HG03460 (cell line): Measurements from ENCODE around the gene ITGA3.

Experiments
- ATAC-seq: cut with Tn5 transposase; IDR thresholded peaks from one replicate; pipeline ENCODE4 v1.9.1; 2021; ENCODE audit not compliant: unreplicated experiment

Gene ITGA3

GRCh38 chr17:50123649-50124349, 67.9 kb downstream of the ITGA3 start:
- no peak for ATAC-seq

DNA sequence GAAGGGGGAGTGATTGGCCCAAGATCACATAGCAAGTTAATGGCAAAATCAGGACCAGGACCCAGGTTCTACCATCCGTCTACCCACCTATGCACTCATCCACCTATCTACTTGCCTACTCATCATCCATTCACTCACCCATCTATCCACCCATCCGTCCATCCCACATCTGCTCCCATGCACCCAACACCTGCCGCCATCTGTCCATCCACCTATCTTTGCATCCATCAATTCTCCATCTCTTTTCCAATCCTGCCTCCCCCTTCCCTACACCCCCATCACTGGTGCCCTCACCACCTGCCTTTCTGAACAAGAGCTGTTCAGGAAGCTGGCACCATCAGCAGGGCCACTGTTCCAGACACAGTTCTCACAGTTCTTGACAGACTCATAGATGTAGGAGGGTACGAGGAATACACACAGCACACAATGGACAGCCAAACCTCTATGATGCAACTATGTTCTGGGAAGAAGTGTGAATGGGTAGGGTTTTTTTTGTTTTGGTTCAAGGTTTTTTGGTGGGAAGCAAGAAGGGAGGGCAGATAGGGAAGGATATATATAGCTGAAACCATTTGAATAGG, 69.6 kb downstream of the ITGA3 start:
- ATAC-seq = no peak

DNA sequence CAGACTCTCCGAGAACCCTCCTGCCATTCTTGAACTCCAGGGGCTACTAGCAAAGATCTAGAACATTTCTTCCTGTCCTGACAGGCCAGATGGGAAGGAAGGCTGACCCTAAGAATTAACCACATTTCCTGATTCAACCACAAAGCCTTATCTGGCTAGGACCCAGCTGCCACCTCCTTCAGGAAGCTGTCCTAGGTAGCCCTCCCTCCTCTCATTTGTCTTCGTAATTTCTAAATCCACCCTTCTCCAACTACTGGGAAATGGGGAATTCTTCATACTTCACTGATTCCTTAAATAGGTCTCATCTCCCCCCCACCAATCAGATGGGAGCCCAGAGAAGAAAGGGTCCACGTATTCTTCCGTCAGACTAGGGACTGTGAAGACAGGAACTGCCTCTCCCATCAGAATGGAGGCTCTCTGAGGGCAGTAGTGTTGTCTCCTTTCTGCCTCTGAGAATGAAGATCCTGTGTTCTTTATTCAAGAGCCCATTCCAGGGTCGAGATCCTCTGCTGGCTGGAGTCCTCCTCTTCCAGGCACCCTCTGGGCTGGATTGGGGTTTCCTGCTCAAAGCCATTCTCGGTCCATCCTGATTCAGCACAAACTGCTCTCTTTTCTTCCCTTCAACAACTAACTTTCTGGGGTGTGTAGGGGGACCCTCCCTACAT, 71.9 kb downstream of the ITGA3 start:
- no peak for ATAC-seq

DNA sequence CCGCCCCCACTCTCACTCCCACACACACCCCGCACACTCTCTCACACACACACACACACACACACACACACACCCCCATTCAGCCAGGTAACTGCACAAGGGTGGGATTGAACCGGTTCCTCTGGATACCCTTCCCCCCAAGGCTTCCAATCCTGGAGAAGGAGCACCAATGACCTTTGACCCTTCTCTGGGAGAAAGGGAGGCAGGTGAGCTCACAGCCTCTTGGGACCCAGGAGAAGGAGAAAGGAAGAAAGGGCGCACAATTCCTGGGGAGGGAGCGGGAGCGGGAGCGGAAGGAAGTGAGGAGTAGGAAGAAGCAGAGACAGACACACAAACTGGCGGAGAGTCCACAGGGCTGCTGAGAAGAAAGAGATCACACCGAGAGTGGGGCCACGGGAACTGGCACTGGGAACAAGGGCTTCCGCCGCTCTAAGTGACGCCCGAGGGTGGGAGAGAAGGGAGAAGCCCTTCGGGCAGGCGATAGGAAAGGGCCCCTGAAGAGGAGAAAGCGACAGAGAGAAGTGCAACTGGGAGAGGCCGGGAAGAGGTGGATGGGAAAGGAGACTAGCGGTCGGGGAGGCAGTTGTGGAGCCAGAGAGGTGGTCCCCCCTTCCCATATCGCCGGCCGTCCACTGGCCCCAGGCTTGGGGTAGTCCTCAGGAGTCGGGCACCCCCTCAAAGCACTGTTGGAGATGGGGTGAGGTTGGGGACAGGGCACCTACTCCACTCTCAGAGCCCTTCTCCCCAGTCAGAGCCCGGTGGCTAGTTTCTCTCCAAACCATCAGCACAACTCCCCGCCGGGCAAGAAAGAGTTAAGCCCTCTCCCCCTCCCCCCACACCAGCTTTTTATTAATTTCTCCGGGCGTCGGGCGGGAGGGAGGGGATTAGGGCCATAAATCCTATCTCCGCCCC, 72.8 kb downstream of the ITGA3 start:
- no peak for ATAC-seq

DNA sequence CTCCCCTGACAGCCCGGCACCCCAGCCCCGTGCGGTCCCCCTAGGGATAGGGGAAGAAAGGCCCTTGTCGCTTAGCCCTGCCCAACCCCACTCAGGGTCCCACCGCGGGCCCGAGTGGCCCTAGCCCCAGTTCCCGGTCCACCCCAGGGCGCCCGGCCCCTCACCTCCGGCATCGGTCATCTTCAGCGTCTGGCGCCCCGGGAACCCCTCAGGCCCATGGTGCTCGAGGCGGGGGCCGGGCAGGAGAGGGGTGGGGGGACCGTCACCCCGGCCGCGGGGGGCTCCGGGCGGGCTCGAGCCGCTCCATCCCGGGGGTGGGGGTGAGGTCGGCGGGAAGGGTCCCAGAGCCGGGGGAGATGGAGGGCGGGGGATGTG, 73.4 kb downstream of the ITGA3 start:
- ATAC-seq = no peak

- no peak for ATAC-seq
Observed at GRCh38 chr17:50129728-50130558, 74.0 kb downstream of the ITGA3 start, which contains the start of gene SAMD14. Gene SAMD14 (minus strand): TSS chr17:50130160. CDS start chr17:50124959, 5,201 bp downstream.

- no peak for ATAC-seq
Observed at GRCh38 chr17:50130559-50131305, 74.8 kb downstream of the ITGA3 start.

DNA sequence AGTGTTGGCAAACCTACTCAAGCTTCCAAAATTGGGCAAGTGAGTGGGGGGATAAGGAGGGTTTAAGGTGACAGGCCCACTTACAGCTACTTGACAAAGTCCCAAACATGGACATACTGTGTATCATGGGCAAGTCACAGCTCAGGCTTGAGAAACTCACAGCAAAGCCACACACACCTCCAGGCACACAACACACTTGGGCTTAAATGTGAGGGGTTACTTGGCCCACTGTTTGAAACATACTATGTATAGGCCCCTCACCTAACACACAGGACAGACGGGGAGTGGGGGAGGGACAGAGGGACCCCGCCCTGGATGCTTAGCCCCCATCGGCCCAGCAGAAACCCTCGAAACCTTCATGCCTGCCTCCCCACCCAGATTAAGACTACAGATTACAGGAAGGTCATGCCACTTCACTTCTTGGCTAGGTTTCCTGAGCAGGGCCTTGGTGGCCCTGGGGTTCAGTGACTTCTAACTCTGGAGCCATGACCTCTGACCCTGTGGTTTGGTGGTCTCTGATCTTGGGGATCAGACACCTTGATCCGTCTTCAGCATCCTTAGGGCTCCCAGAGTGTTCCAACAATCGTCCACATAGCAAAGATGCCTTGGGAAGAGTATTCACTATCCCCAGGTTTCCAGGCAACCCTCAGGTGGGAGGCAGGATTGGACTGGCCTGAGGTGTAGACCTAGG, 76.3 kb downstream of the ITGA3 start:
- no peak for ATAC-seq

GRCh38 chr17:50133028-50133768, 77.3 kb downstream of the ITGA3 start:
- ATAC-seq = no peak

GRCh38 chr17:50133769-50134099, 77.8 kb downstream of the ITGA3 start:
- ATAC-seq = no peak

- ATAC-seq = no peak
Observed at GRCh38 chr17:50134206-50135110, 78.5 kb downstream of the ITGA3 start.

- no peak for ATAC-seq
Observed at GRCh38 chr17:50135316-50136095, 79.6 kb downstream of the ITGA3 start.

DNA sequence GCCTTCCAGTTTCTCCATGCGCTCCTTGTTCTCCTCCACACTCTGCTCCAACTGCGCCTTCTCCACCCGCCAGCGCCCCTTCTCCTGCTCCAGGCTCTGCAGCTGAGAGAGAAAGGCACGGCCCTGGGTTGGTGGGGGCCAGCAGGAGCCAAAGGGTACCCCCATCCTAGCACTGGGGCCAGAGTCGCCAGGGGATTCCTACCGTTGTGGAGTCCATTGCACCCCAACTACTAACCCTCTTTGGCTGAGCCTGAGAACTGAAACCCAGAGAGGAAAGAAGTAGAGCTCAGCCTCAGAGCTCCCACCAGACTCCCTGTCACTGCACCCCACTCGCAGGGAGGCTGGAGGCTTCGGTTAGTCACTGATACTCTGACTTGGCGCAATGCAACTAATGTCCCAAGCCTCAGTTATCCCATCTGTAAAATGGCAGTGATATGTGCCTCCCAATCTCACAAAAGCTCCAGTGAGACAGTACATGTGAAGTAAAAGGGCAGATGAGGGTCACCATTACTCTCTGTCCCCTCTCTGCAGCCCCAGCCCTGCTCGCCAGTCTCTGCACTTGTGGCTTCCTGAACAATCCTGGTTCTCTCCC, 80.3 kb downstream of the ITGA3 start:
- ATAC-seq = no peak

DNA sequence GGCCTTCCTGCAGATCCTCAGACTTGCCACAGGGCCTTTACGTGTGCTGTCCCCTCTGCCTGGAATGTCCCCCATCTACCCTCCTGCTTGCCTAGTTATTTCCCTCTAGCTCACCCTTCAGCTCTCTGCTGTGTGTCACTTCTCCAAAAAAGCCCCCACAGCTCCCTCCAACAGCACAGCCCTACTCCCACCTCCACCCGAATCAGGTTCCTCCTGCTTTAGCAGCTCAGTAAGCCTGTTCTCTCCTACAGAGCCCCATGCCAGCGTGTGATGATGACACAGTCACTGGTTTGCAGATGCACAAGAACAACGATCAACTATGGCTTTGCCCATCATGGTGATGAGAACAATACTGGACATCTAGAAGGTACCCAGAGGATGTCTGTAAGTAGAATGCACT, 81.1 kb downstream of the ITGA3 start:
- no peak for ATAC-seq

DNA sequence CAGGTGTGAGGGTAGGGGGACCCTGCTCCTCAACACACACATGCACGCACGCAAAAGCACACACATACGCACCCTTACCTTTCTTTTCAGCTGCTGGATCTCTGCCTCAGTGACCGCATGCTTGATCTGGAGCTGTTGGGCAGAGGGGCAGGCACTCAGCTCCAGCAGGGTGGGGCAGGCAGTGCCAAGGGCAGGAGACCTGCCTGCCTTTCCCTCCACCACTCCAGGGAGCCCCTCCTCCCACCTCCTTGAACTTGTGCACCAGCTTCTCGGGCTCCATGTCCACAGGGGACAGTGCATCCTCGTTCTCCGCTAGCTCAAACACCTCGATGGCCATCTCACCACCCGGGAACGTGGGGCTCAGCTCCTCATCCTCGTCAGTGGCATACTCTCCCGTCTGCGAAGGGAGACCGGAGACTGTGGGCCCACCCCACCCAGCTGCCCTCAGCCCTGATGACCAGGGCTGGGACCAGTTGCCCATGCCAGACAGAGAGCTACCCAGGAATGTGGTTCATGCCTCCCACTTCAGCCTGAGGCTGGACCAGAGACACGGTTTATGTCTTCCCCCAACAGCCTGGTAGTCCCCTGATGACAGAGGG, 83.4 kb downstream of the ITGA3 start:
- no peak for ATAC-seq
